Colon (tissue), 2 donors: ENCODE results near the gene TKT.

Experiments used
- FAIRE-seq: peaks from 2 replicates; lab custom pipeline; 2012; peaks lifted over from hg19 to GRCh38; lab: Jason Lieb, UNC
- donor health status: control.
- donor health status: control.

TKT gene

DNA sequence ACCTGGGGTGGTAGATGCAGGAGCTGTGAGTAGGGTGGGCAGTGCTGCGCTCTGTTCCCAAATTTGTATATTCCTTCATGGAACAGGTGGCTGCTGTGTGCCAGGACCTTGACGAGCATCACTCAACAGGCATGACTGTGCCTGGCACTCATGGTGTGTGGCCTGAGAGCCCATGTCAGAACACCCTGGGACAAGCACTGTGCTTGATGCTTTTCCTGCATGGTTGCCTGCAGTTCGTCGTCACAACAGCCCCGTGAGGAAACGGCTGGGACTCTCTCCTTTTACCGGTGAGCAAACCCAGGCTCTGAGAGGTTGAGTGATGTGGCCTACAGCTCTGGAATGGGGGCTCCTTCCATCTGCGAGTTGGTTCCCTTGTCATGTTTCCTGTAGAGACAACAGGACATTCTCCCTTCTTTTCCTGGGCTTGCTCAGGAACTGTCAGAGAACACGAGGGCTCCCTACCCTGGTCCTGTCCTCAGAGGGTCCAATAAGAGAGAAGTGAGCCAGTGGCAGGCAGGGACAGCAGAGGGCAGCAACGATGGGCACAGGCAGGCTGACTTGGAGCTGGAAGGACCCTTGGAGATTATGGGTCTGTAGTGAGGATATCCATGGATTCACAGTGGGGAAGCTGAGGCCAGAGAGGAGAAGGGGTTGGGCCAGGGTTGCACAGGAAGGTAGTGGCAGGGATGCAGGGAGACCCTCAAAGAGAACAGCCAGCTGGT is 57.4 kb downstream of the TKT start:
- FAIRE-seq = no peak

DNA sequence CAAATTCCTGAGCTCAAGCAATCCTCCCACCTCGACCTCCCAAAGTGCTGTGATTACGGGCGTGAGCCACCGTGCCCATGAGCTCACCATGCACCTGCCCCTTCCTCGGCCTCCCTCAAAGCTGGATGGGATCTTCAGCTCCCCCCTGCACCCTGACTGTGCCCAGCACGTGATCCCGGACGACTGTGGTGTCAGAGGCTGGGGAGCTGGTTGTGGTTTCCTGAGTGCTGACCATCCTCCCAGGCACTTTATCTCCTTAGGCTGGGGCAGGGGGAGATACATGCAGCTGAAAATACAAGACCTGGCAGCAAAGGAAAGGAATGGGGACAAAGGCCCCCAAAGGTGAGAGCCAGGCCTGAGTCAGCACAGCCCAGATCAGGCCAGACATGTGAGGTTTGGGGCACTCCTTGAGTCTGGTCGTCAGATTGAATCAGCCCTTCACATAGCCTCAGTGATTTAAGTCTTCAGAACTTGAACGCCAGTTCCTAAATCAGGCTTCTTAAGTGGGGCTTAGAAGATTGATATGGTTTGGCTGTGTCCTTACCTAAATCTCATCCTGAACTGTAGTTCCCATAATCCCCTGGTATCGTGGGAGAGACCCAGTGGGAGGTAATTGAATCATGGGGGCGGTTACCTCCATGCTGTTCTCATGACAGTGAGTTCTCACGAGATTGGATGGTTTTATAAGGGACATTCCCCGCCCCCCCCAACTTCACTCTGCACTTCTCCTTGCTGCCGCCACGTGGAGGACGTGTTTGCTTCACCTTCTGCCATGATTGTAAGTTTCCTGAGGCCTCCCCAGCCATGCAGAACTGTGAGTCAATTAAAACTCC is 59.0 kb downstream of the TKT start:
- no peak for FAIRE-seq

- FAIRE-seq = no peak
Observed at GRCh38 chr3:53195602-53196574, 59.9 kb downstream of the TKT start.

DNA sequence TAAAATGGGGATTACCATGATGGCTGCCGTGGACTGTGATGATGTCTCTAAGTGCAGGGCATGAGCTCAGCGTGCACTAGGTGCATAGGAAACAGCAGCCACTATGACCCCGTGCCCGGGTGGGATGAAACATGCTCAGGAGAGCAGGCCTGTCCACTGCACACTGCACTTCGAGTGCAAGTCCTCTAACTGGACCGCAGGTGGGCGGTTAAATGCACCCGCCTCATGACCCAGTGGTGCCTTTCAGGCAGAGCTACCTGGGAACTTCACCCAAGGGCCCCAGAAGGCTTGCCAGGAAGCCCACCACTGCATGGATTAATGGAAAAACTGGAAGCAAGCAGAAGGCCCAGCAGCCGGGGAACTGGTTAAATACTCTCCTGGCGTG is 60.8 kb downstream of the TKT start:
- no peak for FAIRE-seq

- no peak for FAIRE-seq
Observed at GRCh38 chr3:53194210-53195065, 61.4 kb downstream of the TKT start.

GRCh38 chr3:53193466-53194209 is 62.2 kb downstream of the TKT start:
- FAIRE-seq = no peak

- FAIRE-seq = no peak
Observed at GRCh38 chr3:53192608-53193007, 63.2 kb downstream of the TKT start.

DNA sequence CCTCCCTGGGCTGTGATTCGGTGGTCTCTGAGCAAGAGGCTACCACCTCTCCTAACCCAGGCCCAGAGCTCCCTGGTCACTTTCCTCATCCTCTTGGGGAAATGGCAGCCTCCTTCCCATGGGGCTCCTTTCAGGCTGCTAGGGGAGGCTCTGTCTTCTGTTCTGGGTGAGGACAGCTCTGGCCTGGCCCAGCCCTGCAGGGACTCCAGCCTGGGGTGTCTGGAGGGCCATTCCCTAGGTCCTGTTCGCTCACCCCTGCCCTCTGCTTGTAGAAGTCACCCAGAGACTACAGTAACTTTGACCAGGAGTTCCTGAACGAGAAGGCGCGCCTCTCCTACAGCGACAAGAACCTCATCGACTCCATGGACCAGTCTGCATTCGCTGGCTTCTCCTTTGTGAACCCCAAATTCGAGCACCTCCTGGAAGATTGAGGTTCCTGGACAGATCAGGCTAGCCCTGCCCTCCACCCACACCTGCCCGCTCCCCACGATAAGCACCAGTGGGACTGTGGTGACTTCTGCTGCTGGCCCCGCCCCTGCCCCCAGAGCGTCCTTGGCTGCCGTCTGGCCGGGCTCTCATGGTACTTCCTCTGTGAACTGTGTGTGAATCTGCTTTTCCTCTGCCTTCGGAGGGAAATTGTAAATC is 63.9 kb downstream of the TKT start:
- no peak for FAIRE-seq

DNA sequence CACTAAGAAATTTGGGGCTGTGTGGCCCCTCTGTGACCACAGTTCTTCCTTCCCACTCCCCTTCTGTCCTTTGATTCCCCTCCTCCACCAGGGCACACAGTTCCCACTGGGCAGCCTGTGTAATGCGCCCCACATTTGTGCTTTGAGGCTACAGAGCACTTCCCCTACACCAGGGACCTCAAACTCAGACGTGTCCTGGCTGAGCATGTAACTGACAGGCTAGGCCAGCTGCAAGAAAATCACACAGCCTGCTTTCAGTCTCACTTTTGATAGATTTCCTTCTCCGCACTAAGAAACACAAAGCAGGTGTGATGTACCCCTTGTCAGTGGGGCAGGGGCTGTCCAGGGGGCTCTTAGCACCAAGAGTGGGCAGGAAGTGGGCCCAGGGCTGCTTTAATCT is 65.2 kb downstream of the TKT start:
- FAIRE-seq = no peak

DNA sequence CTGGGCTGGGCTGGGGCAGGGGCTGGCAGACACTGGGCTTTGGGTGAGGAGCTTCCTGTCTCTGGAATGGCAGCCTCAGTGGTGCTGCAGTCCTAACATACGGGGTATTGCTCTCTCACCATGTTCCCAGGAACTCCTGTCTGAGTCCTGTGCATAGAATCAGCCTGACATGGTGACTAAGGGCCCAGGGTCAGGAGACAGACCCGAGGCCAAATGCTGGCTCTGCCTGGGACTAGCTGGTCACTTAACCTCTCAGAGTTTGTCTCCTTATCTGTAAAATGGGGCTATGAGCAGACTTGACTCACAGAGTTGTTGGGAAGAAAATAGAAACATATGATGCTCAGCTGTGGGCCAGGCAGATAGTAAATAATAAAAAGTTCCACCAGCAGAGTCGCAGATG is 66.5 kb downstream of the TKT start:
- FAIRE-seq = no peak

DNA sequence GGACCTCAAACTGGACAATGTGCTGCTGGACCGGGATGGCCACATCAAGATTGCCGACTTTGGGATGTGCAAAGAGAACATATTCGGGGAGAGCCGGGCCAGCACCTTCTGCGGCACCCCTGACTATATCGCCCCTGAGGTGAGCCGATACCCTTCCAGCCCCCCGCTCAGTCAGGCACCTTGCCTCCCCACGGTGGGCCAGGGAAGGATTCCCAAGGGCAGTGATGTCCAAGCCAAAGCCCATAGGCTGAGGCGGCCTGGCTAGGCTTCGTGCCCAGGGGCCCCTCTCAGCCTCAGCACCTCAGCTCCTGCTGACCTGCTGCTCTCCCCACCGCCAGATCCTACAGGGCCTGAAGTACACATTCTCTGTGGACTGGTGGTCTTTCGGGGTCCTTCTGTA is 67.1 kb downstream of the TKT start:
- FAIRE-seq = no peak

DNA sequence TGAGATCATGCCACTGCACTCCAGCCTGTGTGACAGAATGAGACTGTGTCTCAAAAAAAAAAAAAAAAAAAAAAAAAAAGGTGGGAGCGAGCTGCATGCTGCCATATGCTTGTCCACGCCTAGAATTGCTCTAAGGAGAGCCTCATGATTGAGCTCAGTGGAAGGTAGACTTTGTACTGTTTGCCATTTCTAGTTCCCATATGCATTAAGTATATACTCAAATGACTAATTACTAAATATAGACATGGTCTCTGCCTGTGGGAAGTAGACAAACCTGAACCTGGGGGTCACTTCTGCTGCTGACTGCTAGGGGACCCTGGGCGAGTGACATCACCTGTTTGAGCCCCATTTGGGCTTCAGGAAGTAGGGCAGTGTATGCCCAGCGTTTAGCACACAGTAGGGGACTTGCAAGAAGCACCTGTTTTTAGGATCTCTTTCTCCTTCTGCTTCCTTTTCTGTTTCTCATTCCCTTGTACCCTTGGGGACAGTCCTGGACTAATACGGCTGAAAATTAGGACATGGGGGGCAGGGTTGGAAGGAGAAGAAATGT is 67.6 kb downstream of the TKT start:
- FAIRE-seq = no peak

DNA sequence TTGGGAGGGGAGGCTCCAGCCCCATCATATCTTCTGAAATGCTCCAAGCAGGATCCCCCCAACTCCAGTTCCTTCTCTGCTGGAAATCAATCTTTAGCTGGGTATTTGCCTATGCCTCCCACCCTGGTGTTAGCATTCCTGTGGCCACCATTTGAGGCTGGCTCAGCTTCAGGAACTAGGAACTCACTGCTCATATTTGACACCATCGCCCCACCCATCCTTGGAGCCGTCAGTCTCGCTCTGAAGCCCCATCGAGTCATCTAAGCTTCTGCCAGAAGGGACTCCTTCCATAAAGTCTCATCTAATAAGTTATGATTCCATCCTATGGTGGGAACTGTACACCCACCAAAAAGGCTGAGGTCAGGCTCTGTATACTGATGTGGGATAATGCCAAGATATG is 68.4 kb downstream of the TKT start:
- FAIRE-seq = no peak

- FAIRE-seq = no peak
Observed at GRCh38 chr3:53186726-53187125, 69.1 kb downstream of the TKT start.

GRCh38 chr3:53185761-53186465 is 69.9 kb downstream of the TKT start:
- FAIRE-seq = no peak

GRCh38 chr3:53184701-53185100 is 71.1 kb downstream of the TKT start:
- FAIRE-seq = no peak

GRCh38 chr3:53183514-53183913 is 72.3 kb downstream of the TKT start:
- no peak for FAIRE-seq

DNA sequence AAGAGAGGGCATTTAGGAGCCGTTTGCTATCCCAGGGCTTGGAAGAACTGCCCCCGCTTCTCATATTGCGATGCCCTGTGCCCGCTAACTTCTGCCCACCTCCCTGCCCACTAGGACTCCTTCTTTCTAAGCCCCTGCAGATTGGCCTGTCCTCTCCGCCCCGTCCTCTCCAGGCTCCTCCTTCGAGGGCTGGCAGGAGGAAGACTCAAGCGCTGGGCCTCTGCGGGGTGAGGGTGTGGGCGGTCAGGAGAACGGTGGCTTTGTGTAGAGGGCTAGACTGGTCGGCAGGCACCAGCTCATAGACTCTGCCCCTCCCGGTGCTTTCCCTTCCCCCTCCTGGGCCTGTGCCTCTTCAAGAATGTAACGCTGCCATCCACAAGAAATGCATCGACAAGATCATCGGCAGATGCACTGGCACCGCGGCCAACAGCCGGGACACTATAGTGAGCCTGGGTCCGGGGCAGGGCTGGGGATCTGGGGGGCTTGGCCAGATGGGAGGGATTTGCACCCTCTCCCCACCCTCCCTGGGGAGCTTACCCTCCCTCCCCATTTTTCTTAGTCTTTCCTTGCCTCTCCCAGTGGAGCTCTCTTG is 73.0 kb downstream of the TKT start:
- FAIRE-seq = no peak

DNA sequence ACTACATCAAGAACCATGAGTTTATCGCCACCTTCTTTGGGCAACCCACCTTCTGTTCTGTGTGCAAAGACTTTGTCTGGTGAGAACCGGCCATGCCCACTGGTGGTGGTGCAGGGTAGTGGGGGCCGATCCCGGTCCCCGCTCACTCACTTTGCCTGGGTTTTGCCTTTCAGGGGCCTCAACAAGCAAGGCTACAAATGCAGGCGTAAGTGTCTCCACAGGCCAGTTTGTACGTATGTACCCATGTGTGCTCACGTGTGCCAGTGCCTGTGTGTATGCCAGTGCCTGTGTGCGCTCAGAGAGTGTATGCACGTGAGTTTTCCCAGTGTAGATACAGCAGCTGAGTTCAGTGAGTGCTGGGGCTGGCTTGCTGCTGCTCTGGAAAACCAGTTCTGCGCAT is 74.3 kb downstream of the TKT start:
- FAIRE-seq = no peak
